GF-D8 (cell line): Measurements from ENCODE around the gene GYPC.
"Not testable (repeated sequence)": the region's sequence is repeated elsewhere in the genome, so short reads cannot be mapped to it uniquely, and the experiment has no call there.

Experiments used
- DNase-seq: peaks from one replicate; lab custom pipeline; 2025; lab: John Stamatoyannopoulos, UW

GYPC gene, protein sequence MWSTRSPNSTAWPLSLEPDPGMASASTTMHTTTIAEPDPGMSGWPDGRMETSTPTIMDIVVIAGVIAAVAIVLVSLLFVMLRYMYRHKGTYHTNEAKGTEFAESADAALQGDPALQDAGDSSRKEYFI

DNA sequence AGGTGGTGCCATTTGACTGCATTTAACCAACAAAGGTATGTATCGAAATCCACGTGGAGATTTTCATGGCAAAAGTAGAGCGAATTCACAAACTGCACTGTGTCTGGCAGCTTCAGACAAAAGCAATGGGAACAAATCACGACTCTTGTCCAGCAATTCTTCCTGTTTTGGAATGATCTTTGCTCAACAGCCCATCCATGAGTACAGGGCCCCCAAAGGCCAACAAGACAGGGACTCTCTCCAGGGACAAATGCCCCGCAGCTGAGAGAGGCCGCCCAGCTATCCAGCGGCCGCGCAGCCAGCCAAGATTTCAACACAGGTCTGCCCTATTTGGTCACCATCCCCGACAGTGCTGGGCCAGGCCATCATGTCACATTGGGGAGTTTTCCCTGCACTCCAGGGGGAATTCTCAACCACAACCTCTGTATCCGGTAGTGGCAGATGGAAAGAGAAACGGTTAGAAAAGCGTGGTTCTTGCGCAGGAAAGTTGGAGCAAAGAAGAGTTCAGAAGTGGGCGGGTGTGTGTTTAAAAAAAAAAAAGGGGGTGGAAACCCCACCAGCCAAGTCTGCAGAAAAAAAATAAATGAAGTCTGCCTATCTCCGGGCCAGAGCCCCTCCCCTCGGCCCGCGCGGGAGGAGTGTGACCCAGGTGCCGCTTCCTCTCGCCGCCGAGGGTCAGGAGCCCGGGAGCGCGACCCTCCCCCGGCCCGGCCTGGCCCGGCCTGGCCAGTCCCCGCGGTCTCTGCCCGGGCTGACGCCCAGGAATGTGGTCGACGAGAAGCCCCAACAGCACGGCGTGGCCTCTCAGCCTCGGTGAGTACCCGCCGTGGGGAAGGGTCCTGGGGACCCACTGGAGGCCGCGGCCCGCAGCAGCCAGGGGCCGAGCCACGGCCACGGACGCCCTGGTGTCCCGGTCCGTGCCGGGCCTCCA lies at the start of gene GYPC:
TSS of gene GYPC (plus strand) at position 659 of the 931 bp plus-strand sequence. CDS start at position 765, 106 bp downstream.
- peak; percentile 55 for DNase-seq

DNA sequence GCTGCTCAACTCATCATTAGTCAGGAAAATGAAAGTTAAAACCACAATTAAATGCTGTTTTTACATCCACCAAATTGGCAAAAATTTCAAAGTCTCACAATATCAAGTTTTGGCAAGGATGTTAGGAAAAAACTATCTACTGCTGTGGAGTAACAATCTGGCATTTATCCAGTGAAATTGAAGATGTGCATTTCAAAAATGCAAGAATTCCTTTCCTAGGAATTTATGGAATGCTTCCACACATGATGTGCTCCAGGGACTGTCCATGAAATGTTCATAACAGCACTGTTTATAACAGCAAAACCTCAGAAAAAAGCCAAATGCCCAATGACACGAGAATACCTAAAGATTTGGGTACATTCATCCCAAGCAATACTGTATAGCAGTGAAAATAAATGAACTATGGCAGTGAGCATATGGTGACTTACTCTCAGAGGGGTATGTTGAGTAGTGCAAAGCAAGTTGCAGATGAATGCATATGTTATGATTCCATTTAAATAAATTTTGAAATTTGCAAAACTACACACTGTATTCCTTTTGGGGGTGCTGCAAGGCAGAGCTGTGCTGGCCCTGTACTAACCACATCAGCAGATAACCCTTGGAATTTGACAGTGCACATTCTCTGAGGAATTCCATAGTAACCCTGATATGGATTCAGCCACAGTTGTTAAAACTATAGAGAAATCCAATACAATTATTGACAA lies 41.3 kb upstream of the GYPC start:
- no peak for DNase-seq

DNA sequence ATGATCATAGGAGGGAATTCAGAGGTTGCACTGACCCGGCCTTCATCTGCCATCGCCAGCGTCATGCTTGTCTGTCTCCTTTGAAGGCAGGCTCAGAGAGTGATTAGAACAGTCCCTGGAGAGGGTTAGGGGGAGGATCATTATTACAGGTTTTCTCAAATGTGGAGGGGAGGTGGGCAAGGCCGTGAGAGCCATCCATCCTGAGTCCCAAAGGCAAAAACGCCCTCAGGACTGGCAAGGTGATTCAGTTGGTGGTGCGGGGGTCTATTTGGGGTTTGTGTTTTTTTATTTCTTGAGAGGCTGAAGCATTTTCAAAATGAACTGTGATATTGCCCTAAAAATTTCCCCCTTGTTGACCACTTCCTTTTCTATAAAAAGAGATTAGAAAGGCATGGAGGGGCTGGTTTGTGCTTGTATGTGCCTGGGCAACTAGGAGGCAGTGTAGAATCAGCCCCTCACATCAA lies 39.3 kb upstream of the GYPC start:
- DNase-seq = no peak

DNA sequence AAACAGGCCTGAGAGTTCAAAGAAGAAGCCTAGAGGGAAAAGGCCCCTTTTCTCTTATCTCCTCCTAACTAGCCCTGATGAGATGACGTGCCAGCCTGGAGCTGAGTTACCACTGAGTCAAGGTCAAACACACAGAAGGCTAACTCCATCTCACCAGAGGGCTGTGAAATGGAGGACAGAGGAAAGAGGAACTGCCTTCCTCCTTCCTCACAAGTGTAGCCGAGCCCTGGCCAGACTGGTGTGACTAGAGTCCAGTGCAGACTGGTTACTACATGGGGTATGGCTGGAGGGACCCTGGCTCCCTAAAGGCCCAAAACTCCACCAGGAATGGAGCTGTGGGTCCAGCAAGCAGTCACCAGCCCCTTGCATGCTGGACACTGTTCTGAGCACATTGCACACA lies 35.7 kb upstream of the GYPC start:
- DNase-seq = no peak

DNA sequence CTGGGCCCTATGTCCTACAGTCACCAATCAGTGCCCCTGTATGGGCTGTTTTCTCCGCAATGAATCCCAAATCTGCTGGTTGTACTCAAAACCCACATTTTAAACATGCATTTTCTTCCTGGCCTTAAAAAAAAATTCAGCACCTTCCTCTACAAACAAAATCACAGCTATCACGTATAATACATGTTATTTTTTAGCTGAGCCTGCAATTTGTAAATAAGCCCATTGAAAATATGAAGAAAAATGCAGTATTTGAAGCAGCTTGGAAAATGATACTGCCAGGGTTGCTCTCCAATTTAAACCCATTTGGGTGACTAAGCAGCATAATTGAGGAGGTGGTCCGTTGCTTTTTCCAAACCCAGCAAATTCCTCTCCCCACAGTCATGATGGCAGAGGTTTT lies 33.0 kb upstream of the GYPC start:
- DNase-seq = no peak

DNA sequence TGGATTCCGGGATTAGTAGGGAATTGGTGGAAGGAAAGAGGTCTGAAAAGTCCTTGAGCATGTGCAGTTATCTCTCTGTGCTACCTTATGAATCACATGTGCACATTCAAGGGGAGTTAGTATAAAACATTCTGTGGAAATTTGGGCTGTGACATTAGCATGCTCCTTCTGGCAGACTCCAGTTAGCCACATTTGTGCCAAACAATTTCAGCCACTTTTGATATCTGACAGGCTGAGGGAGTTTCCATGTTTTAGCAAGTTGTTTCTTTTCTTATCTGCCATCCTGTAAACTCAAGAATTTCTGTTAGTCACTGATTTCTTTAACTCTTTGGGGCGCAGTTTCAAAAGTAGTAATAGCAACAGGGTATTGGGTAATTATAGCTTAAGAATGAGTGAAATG lies 28.3 kb upstream of the GYPC start:
- DNase-seq = no peak

DNA sequence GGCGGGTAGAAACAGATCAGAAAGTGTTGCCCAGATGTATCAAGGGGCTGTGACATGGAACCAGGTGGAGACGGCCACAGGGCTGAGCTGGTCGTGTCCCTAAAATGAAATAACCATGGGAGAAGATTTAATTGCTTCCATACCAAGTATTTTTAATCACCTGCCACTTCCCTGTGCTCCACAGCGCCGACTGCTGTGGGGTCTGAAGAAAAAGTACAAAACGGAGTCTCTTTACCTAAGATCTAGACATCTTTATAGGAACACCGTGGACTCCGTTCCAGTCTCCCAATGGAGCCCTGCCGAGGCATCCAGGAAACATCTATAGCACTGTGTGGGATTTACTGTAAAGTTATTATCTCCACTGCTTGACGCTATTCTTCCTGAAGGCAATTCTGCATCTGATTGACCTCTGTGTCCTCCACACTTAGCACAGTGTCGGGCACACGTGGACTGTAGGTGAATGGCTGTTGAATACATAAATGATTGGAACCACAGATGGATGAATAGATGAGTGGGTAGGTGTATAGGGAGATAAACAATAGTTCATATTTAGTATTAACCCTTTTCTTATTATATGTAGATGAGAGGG lies 21.6 kb upstream of the GYPC start:
- DNase-seq = no peak

DNA sequence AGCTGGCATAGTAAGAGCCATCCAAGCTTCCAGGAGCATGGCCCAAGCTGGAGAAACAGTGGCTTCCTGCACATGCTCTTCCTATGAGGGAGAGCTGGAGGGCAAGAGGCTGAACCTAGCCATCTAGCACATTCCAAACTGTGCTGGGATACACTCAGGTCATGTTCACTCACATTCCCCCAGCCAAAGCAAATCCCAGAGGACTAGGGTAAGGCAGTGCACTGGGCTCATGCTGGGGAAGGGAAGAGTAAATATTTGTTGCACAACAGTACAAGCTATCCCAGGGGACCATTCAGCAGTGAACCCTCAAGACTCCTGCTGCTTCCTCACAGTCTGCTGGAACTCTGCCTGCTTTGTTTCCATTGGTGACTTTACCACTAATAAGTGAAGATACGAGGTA lies 20.7 kb upstream of the GYPC start:
- DNase-seq = no peak

DNA sequence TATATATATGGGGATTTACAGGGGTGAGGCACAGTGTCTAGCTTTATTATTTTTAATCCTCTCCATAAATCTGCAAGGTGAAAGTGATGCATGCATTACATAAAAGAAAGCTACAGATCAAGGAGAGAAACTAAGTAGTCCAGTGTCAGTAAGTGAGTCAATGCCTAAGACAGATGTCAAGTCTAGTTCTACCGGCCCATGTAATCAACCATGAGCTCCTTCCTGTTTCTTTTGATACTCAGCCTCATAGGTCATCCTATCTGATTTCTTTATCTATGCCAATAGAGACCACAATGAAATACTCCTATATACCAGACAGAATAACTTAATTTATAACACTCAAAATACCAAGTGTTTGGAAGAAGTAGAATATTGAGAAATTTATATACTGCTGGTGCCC lies 20.2 kb upstream of the GYPC start:
- no peak for DNase-seq

DNA sequence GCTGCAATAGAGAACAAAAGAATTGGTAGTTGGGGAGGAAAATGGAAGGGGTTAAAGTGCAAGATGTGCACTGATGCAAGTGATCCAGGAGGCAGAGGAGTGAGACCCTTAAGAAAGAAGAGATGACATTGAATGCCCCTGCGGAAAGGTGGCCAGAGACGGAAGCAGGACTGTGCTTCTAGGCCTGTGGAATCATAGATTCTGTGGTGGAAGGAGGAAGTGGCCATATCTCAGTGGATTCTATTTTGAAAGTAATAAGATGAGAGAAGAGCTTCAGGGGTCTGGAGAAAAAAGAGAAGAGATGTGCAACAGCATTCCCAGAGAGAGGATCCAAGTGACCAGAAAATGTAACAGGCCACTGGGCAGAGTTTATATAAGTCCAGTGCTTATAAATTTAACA lies 18.6 kb upstream of the GYPC start:
- DNase-seq = no peak

DNA sequence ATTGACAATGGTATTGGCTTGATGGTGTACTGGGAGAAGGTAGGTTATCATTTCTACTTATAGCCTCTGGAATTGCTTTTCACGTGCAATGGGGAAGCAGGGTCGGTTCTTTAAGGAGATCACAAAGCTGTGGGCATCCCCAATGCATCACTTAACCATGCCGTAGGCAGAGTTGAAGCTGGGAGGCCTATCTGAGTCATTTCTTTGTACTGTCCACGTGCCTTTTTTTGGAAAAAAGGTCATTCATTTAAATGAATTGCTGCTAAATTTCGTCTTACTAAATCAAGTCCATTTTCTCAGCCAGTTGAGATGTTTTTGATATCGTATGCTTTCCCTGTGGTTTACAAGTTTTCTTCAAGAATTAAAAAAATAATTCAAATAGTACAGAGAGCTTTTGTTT lies 17.2 kb upstream of the GYPC start:
- no peak for DNase-seq

DNA sequence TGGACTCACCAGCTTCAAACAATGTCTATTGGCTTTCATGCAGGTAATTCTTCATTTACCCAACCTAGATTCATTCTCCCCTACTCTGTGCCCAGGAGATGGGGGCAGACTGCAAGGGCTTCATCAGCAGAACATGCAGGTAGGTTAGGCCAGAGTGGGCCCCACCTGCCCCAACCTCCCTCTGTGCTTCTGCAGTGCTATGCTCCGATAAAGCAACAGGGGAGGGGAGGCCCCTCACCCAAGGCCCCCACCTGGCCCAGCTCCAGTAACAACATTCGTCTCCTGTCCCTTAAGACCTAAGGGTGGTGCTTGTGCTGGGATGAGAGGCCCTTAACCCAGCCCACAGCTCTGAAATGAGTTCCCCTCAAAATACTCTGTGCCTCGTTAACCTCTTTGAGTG lies 16.7 kb upstream of the GYPC start:
- no peak for DNase-seq

DNA sequence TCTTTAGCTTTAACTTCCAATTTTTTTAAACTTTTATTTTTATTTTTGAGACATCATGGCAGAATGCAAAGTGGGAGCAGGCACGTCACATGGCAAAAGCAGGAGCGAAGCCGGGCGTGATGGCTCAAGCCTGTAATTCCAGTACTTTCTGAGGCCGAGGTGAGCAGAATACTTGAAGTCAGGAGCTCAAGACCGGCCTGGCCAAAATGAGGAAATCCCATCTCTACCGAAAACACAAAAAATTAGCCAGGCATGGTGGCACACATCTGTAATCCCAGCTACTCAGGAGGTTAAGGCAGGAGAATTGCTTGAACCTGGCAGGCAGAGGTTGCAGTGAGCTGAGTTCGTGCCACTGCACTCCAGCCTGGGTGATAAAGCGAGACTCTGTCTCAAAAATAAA lies 14.7 kb upstream of the GYPC start:
- not testable (repeated sequence) for DNase-seq

DNA sequence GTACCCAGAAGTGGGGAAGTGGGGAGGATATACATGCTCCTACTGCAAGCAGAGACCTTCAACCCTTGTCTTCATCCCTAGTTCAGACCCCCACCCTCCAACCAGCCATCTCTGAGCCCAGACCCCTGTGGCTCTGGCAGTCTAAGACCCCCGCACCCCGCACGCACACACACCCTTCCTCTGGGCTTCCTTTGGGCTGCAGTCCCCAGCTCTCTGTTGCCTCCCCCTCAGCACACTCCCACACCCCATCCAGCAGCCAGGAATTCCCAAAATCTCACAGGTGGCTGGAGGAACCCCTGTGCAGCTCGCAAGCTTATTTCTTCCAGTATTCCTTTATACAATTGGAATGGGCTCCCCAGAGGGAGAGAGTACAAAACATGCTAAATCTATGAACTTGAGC lies 13.9 kb upstream of the GYPC start:
- DNase-seq = no peak

DNA sequence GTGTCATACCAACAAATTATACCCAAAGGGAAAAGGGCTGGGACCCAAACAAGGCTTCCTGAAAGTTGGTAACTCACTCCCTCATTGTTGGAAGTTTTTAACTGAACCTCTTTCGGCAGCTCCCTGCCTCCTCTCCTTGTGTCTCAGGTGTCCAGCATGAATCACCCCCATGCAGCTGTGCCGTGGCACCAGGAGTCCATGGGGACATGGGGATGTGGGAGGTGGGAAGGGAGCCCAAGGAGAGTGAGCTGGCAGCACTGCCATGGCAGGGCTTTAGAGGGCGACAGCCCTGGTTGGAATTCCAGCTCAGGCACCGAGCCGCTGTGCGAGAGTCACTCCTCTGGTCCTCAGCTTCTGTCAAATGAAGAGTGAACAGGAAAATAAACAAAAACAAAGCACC lies 12.5 kb upstream of the GYPC start:
- no peak for DNase-seq

DNA sequence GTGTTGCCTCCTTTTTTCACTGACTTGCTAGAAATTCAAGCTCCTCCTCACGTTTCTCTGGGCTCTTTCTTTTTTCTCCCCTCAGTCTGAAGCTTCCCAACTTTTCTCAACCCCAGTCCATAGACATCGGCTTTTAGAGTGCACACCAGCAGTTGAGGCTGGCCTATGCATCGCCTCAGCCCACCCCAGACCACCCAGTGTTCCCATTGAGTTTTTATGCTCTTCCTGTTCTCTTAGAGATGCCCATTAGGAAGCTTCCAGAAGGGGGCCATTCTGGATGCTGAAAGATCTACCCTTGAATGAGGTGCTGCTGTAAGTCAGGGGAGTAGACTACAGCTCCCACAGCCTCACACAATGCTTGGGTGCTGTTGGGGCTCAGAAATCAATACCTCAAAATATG lies 12.0 kb upstream of the GYPC start:
- DNase-seq = no peak

DNA sequence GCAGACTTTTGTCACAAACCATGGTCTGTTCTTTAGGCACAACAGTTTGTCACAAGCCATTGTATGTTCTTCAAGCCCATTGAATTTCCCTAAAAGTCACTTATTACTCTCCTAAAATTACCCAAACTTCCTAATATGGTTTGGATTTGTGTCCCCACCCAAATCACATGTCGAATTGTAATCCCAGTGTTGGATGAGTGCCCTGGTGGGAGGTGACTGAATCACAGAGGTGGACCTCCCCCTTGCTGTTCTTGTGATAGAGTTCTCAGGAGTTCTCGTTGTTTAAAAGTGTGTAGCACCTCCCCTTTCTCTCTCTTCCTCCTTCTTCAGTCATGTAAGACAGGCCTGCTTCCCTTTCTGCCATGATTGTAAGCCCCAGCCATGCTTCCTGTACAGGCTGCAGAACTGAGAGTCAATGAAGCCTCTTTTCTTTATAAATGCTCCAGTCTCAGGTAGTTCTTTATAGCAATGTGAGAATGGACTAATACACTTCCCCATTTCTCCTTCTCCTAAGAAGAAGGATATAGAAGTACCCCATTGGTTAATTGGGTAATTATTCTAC lies 11.2 kb upstream of the GYPC start:
- DNase-seq = no peak

DNA sequence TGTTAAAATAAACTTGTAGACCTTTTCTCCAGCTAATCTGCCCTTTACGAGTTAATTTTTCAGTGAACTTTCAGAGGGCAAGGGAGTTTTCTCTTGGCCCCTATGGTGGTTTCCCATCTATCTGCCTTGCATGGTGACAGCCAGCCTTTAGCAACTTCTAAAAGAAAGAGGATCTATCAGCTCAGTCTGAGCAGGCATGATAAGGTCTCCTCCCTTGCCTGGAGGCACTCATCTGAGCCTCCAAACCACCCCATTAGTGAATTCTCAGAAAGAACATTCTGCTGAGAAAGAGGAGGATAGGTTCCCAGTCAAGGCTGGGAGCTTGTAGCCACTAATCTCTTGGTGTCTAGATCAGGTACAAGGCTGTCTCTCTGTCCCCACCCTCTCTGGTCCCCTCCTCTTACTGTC lies 10.7 kb upstream of the GYPC start:
- no peak for DNase-seq

DNA sequence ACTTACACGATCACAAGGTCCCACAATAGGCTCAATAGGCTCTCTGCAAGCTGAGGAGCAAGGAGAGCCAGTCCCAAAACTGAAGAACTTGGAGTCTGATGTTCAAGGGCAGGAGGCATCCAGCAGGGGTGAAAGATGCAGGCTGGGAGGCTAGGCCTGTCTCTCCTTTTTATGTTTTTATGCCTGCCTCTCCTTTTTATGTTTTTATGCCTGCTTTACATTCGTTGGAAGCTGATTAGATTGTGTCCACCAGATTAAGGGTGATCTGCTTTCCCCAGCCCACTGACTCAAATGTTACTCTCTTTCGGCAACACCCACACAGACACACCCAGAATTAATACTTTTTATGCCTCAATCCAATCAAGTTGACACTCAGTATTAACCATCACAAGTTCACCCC lies 9.9 kb upstream of the GYPC start:
- DNase-seq = no peak

DNA sequence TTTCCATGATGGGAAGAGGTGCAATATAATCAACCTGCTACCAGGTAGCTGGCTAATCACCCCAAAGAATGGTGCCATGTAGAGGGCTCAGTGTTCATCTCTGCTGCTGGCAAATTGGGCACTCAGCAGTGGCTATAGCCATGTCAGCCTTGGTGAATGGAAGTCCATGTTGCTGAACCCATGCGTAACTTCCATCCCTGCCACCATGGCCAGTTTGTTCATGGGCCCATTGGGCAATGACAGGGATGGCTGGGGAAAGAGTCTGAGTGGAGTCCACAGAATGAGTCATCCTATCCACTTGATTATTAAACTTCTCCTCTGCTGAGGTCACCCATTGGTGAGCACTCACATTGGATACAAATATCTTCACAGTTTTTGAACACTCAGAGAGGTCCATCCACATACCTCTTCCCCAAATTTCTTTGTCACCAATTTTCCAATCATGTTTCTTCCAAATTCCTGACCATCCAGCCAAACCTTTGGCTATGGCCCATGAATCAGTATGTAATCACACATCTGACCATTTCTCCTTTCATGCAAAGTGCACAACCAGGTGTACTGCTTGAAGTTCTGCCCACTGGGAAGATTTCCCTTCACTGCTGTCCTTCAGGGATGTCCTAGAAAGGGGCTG lies 8.1 kb upstream of the GYPC start:
- not testable (repeated sequence) for DNase-seq

DNA sequence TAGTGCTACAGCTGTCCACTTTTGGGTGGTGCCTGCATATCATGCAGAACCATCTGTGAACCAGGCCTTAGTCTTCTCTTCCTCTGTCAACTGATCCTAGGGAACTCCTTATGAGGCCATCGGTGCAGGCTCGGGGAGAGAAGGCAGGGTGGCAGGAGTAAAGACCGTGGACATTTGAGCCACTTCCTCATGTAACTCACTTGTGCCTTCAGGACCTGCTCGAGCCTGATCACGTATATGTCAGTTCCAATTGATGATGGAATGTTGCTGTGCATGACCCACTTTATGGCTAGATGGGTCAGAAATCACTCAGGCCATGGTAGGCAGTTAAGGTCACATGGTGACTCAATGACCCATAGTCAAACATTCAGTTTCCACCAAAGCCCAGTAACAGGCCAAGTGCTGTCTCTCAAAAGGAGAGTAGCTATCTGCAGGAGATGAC lies 7.6 kb upstream of the GYPC start:
- DNase-seq = not testable (repeated sequence)

DNA sequence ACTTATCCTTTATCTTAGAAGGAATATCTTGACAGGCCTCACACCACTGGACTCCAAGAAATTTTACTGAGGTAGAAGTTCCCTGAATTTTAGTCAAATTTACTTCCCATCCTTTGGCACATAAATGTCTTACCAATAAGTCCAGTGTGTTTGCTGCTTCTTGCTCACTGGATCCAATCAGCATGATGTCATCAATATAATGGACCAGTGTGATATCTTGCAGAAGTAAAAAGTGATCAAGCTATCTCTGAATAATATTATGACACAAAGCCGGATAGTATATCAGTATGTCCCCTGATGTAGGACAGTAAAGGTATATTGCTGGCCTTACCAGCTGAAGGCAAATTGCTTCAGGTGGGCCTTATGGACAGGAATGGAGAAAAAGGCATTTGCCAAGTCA lies 6.9 kb upstream of the GYPC start:
- no peak for DNase-seq
